ENCODE measurements around the gene LAMA2.

DNA sequence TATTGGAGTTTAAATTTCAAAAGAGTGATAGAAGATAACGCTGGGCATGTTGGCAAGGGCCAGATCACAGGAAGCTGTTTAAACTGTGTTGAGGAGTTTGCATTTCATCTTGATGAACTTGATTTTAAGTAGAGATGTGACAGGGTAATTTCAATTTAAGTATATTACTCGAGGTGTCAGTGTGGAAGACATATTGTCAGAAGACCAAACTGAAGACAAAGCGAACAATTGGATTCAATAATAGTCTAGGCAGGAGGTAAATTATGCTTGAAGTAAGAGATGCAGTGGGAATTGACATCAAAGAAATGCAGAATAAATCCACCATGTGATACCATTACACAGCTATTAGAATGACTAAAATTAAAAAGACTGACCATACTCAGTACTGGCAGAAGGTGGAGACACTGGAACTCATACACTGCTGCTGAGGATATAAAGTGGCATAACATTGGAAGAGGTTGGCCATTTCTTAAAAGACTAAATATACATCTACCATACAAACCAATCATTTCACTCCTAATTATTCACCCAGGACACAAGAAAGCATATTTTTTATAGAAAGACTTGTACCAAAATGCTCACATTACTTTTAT lies 586.2 kb downstream of the LAMA2 start:
- TF ChIP-seq, protein P1, sequence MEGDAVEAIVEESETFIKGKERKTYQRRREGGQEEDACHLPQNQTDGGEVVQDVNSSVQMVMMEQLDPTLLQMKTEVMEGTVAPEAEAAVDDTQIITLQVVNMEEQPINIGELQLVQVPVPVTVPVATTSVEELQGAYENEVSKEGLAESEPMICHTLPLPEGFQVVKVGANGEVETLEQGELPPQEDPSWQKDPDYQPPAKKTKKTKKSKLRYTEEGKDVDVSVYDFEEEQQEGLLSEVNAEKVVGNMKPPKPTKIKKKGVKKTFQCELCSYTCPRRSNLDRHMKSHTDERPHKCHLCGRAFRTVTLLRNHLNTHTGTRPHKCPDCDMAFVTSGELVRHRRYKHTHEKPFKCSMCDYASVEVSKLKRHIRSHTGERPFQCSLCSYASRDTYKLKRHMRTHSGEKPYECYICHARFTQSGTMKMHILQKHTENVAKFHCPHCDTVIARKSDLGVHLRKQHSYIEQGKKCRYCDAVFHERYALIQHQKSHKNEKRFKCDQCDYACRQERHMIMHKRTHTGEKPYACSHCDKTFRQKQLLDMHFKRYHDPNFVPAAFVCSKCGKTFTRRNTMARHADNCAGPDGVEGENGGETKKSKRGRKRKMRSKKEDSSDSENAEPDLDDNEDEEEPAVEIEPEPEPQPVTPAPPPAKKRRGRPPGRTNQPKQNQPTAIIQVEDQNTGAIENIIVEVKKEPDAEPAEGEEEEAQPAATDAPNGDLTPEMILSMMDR (IDR thresholded peaks at IDR 0.05; ENCODE audit: low read length) = no peak
- TF ChIP-seq EZH2 (optimal IDR thresholded peaks at IDR 0.05; ENCODE audit: low read depth, low read length) = no peak
- TF ChIP-seq EZH2phosphoT487 (IDR thresholded peaks at IDR 0.05; ENCODE audit: low read length) = no peak
